ENCODE results near the gene AP3D1. TPM values are rescaled to one million over a fixed set of nuclear protein-coding genes. Genes with fewer than 3 reads are reported as not detected.

Gene AP3D1
- total and polyA plus RNA-seq, 9 of the 15 experiments (the other 6 are each of a cell fraction or from before 2014, with no cell fraction given), result 1.2 to 86.1 (median 35.9) TPM

DNA sequence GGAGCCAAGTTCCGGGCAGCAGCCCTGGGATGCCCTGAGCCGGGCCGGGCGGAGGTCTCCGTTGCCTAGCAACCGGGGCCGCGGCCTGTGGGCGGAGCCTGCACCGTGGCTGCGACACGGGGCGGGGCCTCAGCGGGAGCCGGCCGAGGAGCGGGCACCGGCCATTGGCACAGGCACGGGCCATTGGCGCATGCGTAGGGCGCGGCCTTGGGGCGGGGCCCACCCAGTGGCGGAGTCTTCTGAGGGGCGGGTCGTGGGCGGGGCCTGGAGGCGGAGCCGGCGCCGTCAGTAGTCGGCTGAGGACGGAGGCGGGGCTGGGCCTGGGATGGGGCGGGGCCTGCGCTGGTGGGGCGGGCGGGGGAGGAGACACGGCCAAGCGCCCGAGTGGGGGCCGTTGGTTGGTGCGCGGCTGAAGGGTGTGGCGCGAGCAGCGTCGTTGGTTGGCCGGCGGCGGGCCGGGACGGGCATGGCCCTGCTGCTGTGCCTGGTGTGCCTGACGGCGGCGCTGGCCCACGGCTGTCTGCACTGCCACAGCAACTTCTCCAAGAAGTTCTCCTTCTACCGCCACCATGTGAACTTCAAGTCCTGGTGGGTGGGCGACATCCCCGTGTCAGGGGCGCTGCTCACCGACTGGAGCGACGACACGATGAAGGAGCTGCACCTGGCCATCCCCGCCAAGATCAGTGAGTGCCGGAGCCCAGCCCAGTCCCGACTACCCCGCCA, 54.7 kb downstream of the AP3D1 start, which contains the start of gene IZUMO4 (continued):
- TF ChIP-seq PCBP1 (IDR thresholded peaks at IDR 0.05; ENCODE audit: low read depth, low read length, poor library complexity, severe bottlenecking), result peak; percentile 12
- TF ChIP-seq NRF1 (conservative IDR thresholded peaks at IDR 0.05 in 1 of 2, IDR thresholded peaks at IDR 0.05 in 1 of 2), result peak; percentile 94 to 95
- peak in 1 of 2 experiments; percentile 68; a peak in 2 of 4 replicates for TF ChIP-seq HDAC1 (IDR thresholded peaks at IDR 0.05)
- TF ChIP-seq MAZ (CRISPR knock-in tag; conservative IDR thresholded peaks at IDR 0.05 in 1 of 2, IDR thresholded peaks at IDR 0.05 in 1 of 2), result peak in 1 of 2 experiments; percentile 62
- 0 out of 2 replicates have a peak, but pooled peaks have one; percentile 54 for TF ChIP-seq ATF7 (IDR thresholded peaks at IDR 0.05)
- peak; percentile 99 for TF ChIP-seq RFX1 (IDR thresholded peaks at IDR 0.05)
- TF ChIP-seq ZBTB7A (IDR thresholded peaks at IDR 0.05; ENCODE audit: borderline replicate concordance, control insufficient read depth, low read depth, low read length), result peak; percentile 43; the same call in 1 of the 2 replicates
- TF ChIP-seq FOXA3 (CRISPR knock-in tag; conservative IDR thresholded peaks at IDR 0.05 in 1 of 2, IDR thresholded peaks at IDR 0.05 in 1 of 2), result no peak
- no peak for TF ChIP-seq SNRNP70 (optimal IDR thresholded peaks at IDR 0.05; ENCODE audit: low read depth, low read length)
- TF ChIP-seq, protein P1, sequence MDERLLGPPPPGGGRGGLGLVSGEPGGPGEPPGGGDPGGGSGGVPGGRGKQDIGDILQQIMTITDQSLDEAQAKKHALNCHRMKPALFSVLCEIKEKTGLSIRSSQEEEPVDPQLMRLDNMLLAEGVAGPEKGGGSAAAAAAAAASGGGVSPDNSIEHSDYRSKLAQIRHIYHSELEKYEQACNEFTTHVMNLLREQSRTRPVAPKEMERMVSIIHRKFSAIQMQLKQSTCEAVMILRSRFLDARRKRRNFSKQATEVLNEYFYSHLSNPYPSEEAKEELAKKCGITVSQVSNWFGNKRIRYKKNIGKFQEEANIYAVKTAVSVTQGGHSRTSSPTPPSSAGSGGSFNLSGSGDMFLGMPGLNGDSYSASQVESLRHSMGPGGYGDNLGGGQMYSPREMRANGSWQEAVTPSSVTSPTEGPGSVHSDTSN (CRISPR knock-in tag; IDR thresholded peaks at IDR 0.05; ENCODE audit: low read depth), result no peak
- TF ChIP-seq, protein P1 (tag; conservative IDR thresholded peaks at IDR 0.05; ENCODE audit: low read depth), result no peak
- TF ChIP-seq ZNF282 (CRISPR knock-in tag; IDR thresholded peaks at IDR 0.05), result peak; percentile 32; the same call in 1 of the 2 replicates
- TF ChIP-seq, protein P2, sequence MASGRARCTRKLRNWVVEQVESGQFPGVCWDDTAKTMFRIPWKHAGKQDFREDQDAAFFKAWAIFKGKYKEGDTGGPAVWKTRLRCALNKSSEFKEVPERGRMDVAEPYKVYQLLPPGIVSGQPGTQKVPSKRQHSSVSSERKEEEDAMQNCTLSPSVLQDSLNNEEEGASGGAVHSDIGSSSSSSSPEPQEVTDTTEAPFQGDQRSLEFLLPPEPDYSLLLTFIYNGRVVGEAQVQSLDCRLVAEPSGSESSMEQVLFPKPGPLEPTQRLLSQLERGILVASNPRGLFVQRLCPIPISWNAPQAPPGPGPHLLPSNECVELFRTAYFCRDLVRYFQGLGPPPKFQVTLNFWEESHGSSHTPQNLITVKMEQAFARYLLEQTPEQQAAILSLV (tag; IDR thresholded peaks at IDR 0.05), result no peak
- no peak for TF ChIP-seq ZNF280B (CRISPR knock-in tag; IDR thresholded peaks at IDR 0.05)
- TF ChIP-seq FOXA1 (IDR thresholded peaks at IDR 0.05; ENCODE audit: borderline replicate concordance), result no peak
- TF ChIP-seq BMI1 (IDR thresholded peaks at IDR 0.05; ENCODE audit: low read length), result peak; percentile 82; the same call in 1 of the 2 replicates
- TF ChIP-seq RB1 (IDR thresholded peaks at IDR 0.05; ENCODE audit: low read depth), result peak; percentile 29
- no peak for TF ChIP-seq CREB3 (tag; conservative IDR thresholded peaks at IDR 0.05; ENCODE audit: low read depth)
- no peak for TF ChIP-seq CBFA2T3 (IDR thresholded peaks at IDR 0.05)
- TF ChIP-seq ATF1 (CRISPR knock-in tag; IDR thresholded peaks at IDR 0.05), result no peak
- TF ChIP-seq ATF1 (tag; IDR thresholded peaks at IDR 0.05), result peak; percentile 73
- TF ChIP-seq MAX (CRISPR knock-in tag; IDR thresholded peaks at IDR 0.05), result peak; percentile 71
